ENCODE measurements around the gene MSX1. TPM values are rescaled to one million over a fixed set of nuclear protein-coding genes. Genes with fewer than 3 reads are reported as not detected.

MSX1 gene
- total and polyA plus RNA-seq, 2 of the 13 experiments (the other 11 are each of a cell fraction or from before 2014, with no cell fraction given): 12.1 to 14.9 TPM

GRCh38 chr4:4845027-4845426, 14.4 kb upstream of the MSX1 start:
- FAIRE-seq (no peak), ATAC-seq (no peak), DNase-seq (ENCODE audit: low spot score) (no peak)
- Histone ChIP-seq H3K4me3 (replicated peaks in 1 of 3; ENCODE audit: insufficient read depth in 1 of 3, low read depth in 2 of 3, low read length in 3 of 3) (no peak overlapping the region), H4K20me1 (ENCODE audit: insufficient read depth, low read length) (no peaks in the 10 kb centered on the region), H3K9ac (ENCODE audit: insufficient read depth, low read depth, low read length) (no peak overlapping the region), H2AFZ (ENCODE audit: low read length) (no peak overlapping the region), H3K36me3 (replicated peaks in 1 of 2; ENCODE audit: control insufficient read depth in 1 of 2, insufficient read depth in 2 of 2, low read length in 2 of 2) (no peaks in the 10 kb centered on the region), H3K27me3 (ENCODE audit: control insufficient read depth in 1 of 2, insufficient read depth in 2 of 2, low read length in 2 of 2) (peaks cover 0 to 8% of the 10 kb centered on the region in 2 experiments; a peak in 1 of 5 replicates), H3K4me2 (ENCODE audit: low read depth, low read length) (no peak overlapping the region), H3K4me1 (ENCODE audit: insufficient read depth, low read length) (peaks cover 14% of the 10 kb centered on the region), H3K79me2 (ENCODE audit: insufficient read depth, low read length) (no peaks in the 10 kb centered on the region), H3K27ac (ENCODE audit: extremely low read length, insufficient read depth, low read length) (no peak overlapping the region), H3K9me3 (ENCODE audit: low read length) (no peaks in the 10 kb centered on the region)
- intact Hi-C loops (cut with micrococcal nuclease; ENCODE audit: unreplicated experiment) (no loop called here), in situ Hi-C loops (cut with HindIII; ENCODE audit: extremely low pct_ligation_motif_present, low pct_unique_long_range_greater_than_20kb) (no loop called here)
- POLR2A ChIA-PET: no interaction called here
- CTCF ChIA-PET (ENCODE audit: low intra/inter-chr PET ratio, low total read pairs): no interaction called here
- 69% methylated on average over 13 of the region's 13 CpGs for WGBS (ENCODE audit: low lambda C conversion rate)
- no TSS peak for BruUV-seq (replicated peaks)
- TF ChIP-seq SALL1 (CRISPR knock-in tag; IDR thresholded peaks at IDR 0.05) (no peak), ELF3 (CRISPR knock-in tag; IDR thresholded peaks at IDR 0.05) (no peak), NFE2 (CRISPR knock-in tag; IDR thresholded peaks at IDR 0.05) (no peak), PATZ1 (CRISPR knock-in tag; IDR thresholded peaks at IDR 0.05) (no peak), SIX4 (CRISPR knock-in tag; IDR thresholded peaks at IDR 0.05) (no peak), CREM (IDR thresholded peaks at IDR 0.05) (no peak), CREM (CRISPR knock-in tag; IDR thresholded peaks at IDR 0.05) (no peak), BATF2 (CRISPR knock-in tag; IDR thresholded peaks at IDR 0.05) (no peak), ZNF280D (CRISPR knock-in tag; IDR thresholded peaks at IDR 0.05) (no peak), ZBTB1 (CRISPR knock-in tag; IDR thresholded peaks at IDR 0.05; ENCODE audit: borderline replicate concordance) (no peak), ZBTB7A (CRISPR knock-in tag; IDR thresholded peaks at IDR 0.05) (no peak), ZNF460 (CRISPR knock-in tag; IDR thresholded peaks at IDR 0.05; ENCODE audit: borderline replicate concordance) (no peak), ZBTB49 (CRISPR knock-in tag; IDR thresholded peaks at IDR 0.05; ENCODE audit: borderline replicate concordance) (no peak), ZNF430 (CRISPR knock-in tag; IDR thresholded peaks at IDR 0.05) (no peak), ZNF550 (CRISPR knock-in tag; IDR thresholded peaks at IDR 0.05; ENCODE audit: borderline replicate concordance) (no peak), ATF1 (CRISPR knock-in tag; IDR thresholded peaks at IDR 0.05) (no peak), KDM3A (CRISPR knock-in tag; IDR thresholded peaks at IDR 0.05; ENCODE audit: low read depth) (no peak), ZNF782 (CRISPR knock-in tag; IDR thresholded peaks at IDR 0.05; ENCODE audit: borderline replicate concordance) (no peak)
